CD4-positive, alpha-beta T cell treated with Interleukin-1 beta for 1 hour (primary cell): Measurements from ENCODE around the gene VANGL1.
A peak's percentile ranks its signal among the peaks of the same experiment; 100 is the strongest.

Experiments
- DNase-seq, 2 donors: peaks; one replicate each; pipeline ENCODE4 v3.0.0-alpha.2; 2020 to 2022

The VANGL1 gene

DNA sequence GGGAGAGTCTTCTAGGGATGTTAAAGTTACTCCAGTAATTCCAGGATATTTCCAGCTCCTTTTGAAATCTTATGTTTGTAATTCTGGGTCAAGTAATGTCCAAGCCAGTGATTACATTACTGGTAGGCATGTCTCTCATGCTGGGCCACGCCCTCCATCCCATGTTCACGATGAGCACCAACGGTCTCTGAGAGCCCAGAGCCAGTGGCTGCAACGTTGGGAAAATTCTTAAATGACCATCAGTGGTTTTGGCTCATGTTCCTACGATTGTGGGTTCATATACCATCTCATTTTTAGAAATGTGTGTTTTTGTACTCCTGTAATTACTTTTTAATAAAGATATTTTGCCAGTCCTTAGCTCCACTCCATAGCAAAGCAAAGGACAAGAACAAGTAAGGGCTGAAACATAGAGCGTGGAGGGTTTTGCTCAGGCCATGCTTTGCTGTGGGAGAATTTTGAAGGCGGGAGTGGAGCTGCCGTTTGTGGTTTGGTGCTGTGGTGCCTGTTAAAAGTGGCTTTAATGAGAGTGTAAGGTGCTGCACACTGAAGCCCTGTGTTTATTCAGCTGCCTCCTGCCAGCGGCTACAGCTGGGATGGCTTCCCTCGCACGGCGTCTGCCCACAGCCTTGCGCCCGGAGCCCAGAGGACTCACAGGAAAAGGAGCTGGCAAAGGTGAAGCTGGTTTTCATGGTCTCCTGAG, 28.9 kb downstream of the VANGL1 start:
- no peak for DNase-seq

DNA sequence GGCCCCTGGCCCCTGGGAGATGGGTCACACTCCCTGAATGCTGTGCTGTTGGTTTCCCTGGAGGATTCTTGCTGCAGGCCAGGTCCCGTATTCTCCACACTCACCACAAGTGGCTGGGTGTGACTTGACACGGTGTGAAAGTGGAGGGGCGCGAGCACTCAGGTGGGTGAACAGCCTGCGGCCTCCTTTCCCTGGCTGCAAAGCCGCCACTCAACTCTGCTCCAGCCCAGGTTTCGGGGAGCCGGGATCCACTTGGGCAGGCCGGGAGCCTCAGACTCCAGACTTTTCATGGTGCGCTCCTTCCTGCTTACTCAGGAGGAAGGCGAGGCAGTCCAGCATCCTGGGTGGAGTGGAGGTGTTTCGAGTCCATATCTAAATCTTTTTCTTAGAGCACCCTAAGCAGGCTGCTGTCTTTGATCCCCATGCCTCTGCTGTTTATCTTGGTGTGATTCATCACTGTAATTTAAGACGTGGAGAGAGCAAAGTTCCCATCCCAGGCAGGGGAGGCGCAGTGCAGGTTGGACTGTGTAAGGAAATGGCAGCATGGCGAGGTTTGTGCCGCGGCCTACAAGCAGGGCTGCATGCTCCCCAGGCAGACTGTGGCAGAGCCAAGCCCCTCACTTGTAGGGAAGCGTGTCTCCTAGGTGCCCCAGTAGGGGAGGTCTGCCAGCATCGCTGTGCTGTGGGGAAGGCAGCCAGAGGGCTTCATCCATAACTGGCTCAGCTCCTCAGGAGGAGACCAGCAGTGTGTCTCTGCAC, 29.6 kb downstream of the VANGL1 start:
- DNase-seq, result no peak

DNA sequence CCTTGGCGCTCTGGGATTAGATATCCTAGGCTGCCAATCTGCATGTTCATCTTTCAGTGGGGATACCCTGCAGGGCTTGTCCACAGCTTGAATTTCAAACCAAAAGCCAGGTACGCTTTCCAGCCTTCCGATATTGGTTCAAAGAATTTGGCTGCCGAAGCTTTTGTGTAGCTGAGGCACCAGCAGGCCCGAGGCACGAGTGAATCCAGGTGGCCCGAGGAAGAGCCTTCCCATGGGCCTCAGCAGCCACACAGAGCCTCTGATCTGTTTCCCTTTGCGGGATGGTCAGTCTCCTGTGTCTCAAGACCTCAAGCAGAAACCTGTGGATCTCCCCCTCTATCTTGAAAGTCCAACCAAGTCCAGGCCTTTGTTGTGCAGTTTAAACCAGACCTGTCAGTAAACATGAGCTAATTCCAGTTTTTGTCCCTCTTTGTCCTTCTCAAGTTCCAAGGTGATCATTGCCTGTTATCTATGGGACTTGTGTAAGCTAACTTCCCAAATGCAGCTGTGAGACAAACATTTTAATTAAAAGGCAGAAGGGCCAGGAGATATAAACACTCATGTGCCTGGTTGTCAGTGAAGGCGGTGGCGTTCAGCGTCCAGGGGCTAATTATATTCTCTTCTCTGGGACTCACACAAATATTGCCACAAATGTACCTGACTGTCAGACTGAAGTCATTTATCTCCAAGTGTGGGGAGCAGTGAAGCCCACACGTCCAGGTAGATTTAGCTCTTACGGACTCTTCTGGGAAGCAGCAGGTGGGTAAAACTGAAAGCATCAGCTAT, 30.6 kb downstream of the VANGL1 start:
- DNase-seq, result no peak

DNA sequence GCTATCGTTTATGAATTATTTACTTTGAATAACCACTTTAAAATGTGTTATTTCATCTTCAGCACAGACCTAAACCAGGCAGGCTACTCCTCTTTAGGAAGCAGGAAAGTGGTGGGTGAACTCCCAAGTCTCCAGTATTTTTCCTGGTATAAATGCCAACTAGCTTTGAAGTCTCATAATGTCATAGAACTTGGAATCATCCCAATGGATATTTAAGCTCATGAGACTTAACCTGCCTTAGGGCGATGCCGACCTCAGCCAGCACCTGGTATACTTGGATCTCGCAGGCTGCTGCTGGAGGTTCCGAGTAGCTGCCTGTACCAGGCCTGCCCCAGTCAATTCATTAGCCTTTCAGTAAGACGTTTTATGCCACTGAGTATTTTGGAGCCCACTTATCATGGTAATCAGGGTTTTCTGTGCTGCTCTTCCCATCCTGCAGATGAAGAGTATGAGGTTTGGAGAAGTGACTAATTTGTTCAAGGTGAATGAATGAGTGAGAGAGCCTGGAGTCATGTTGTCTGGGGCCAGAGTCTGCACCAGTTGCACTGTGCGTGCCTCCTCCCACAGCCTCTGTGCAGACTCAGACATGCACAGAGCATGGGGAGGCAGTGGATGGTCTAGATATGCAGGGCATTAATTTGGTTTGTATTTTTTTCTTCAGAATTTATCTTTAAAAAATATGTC, 34.9 kb downstream of the VANGL1 start:
- DNase-seq, result no peak

DNA sequence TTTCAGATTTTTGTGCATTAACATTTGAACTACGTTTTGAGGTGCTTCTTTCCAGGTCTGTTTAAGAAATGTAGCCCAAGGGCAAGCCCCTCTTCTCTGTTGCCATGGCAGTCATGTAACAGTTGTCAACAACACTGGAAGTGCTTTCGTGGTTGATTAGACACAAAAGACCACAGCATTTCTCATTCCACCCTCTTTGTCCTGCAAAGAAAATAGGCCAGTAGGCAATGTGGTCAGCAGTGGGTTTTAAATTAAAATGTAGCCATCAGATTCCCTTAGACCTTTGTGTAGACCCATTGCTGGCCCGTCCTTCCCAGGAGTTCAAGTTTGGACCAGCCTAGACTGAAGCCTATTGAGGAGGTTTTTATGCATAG, 35.4 kb downstream of the VANGL1 start:
- DNase-seq, result no peak

DNA sequence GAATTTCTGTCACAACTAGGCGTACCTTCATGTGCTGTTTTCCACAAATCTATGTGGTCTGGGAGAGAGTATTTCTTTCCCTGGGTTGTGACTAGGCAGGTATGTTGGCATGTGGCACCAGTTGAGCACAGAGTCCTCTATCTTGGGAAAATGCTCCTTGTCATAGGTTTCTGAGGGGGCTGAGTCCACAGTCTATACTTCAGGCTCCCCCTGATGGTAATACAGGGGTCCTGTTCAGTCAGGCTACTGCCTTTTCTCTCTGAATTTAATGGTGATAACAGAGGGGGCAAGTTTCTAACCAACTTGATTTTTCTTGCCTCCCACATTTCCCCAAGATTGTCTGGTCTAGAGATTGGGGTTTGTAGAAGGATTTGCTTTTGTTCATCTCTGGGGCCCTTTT, 35.8 kb downstream of the VANGL1 start:
- no peak for DNase-seq

DNA sequence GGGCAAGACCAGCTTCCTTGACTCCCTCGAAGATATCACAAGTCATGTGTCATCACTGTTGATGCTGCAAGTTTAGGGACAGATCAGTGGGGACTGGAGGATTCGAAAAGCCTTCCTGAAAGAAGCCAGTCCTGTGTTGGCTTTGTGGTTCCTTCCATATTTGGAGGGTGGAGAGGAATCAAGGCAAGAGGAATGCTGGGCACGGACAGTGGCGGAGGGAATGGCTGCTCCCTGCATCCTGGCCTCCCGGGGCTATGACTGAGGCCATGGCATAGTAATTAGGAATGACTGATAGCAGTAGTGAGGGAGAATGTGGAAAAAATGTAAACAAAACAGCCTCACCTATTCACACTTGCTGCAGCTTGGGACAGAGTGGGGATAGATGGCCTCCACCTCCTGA, 36.4 kb downstream of the VANGL1 start:
- no peak for DNase-seq

DNA sequence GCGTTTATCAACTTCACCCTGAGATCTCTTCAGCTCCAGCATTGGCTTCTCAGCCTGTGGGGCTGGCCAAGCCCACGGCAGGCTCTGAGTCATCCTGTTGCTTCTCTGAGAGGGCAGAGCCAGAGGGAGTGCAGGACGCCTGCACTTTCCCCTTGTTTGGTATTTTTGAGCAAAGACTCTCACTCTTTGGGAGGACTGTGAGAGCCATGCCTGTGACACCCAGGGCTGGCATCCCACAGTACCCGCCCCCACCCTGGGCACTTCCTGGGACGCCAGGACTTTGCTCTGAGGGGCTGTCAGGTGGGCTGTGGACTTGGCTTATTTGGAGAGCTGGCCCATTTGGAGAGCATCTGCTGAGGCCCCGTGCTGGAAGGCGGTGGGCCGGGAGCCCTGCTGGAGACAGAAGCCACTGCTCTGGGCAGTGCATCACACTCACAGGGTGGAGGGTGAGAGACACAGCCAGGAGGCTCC, 37.4 kb downstream of the VANGL1 start:
- no peak for DNase-seq

DNA sequence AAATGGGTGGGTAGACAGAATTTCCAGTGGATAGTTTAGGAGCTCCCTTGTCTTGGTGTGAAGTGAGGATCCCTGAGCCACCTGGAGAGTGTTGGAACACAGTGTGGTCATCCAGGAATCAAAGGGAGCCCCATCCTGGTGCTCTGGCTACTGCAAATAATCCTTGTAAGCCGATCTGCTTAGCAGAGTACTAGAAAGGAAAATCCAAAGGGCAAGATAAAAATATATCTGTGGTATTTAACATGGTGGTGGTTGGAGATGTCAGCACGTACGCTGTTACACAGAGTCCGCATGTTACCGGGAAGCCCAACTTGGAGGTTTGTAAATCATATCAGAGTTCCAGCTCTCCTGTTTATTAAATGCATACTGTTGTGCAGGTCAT, 39.0 kb downstream of the VANGL1 start:
- no peak for DNase-seq

DNA sequence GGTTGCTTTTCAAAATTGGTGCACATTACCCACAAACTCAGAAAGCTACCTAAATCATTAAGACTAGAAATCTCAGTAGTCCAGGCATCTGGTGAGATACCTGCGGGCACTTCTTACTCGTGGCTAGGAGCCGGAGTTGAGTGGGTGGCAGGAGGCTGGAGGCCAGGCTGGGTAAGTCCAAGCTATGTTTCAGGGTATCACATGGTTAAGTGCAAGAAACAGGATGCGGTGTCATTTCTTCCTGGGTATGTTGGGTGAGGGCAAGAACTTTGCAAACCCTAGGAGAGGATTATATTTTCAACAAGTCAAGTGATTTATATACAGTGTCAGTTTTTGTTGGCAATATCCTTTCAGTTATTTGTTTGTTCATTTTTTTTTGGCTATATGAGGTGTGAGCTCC, 41.0 kb downstream of the VANGL1 start:
- DNase-seq, result no peak

DNA sequence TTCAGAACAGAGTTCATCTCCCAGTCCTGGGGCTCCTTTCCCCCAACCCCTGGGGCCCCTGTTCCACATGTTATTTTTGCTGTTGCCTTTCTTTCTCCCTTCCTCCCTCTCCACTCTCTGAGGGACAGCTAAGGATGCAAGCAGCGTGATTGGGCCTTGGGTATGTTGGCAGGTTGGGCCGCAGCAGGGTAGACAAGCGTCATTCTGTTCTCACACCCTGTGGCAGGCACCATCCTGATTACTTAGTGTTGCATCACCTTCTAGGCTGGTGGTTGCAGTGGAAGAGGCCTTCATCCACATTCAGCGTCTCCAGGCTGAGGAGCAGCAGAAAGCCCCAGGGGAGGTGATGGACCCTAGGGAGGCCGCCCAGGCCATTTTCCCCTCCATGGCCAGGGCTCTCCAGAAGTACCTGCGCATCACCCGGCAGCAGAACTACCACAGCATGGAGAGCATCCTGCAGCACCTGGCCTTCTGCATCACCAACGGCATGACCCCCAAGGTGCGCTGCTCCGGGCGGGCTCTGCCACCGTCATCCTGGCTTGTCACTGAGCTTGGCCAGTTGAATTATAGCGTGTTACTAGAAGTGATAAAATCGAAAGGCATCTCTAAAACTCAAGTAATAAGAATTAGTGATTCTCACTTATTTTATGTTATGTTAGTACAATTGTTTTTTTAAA, 43.4 kb downstream of the VANGL1 start:
- no peak for DNase-seq

DNA sequence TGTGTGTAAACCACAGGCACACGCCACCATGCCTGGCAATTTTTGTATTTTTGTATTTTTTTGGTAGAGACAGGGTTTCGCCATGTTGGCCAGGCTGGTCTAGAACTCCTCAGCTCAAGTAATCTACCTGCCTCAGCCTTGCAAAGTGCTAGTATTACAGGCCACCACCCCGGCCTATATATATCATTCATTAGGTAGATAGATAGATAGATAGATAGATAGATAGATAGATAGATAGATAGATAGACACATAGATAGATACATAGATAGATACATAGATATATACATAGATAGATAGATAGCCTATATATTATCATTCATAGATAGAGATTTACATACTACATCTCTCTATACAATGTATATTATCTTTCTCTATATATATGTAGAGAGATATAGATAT, 46.0 kb downstream of the VANGL1 start:
- no peak for DNase-seq

DNA sequence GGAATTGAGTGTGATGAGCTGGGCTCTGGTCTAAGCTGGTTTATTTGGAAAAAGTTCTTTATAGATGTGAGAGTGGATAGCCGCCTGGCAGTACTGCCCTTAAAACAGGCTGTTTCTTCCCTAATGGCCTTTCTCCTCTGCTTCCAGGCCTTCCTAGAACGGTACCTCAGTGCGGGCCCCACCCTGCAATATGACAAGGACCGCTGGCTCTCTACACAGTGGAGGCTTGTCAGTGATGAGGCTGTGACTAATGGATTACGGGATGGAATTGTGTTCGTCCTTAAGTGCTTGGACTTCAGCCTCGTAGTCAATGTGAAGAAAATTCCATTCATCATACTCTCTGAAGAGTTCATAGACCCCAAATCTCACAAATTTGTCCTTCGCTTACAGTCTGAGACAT, 49.2 kb downstream of the VANGL1 start:
- no peak for DNase-seq

DNA sequence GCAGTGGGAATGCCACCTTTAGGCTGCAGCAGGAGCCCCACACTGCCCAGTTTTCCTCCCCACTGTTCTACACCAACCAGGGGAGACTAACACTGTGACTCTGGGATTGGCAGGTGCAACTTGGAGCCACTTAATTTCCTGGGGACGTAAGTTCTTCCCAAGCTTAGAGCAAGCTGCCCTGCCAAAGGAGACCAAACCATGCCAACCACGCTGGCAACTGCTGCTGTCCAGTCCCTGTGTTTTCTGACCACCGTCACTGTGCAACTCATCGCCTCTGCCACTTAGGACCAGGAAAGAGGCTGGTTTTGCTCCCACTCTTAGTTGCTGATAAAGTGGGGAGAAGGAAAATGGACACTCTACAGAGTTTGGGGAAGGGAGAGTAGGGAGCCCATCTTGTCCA, 50.5 kb downstream of the VANGL1 start:
- DNase-seq, result no peak

DNA sequence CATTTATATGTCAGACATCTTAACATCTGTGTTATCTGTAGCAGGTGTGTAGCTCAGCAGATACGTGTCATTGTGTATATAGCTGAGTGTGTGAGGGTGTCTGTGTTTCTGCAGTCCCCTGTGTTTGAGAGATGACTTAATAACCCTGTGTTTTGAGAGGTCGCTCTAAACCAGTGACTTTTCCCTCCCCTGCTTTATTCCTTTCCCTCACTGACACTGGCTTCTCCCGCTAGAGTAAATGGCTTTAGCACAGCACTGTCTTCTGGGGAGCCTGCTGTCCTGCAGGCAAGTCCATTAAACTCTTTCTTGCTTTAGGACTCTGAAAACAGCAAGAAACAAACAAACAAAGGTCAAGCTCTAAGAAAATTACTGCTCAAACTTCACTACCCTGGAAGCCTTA, 53.0 kb downstream of the VANGL1 start:
- no peak for DNase-seq

DNA sequence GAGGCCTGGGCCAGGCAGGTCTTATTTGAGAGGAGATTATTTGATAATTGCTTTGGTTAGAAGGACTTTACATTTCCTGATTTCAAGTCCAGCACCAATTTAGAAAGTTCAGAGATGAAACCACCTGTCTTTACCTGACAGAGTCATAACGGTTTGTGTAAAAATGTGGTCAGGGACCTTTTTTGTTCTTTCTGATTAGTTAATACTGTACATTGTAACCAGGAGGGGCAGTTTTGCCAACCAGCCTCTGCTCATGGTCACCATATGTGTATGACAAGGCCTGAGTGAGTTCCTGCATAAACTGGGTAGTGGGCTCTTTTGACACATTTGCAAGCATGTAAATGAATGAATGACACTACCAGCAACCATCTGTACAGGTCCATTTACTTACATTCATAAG, 55.8 kb downstream of the VANGL1 start:
- DNase-seq, result no peak

DNA sequence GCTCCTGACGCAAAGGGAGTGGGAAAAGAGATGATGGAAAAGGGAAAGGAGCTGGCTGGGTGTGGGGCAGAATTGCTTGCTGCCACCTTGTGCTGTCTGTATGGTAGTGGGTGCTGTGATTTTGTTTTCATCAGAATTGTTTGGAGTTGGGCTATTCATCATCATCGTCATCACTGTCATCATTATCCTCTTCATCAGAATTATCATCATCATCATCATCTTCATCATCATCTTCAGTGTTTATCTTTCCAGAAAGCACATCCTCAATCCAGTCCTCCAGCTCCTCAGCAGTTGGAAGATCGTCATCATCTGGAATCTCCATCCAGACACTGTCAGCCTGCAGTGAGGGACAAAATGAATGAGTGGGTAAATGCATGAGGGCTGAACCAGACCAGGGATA, 59.3 kb downstream of the VANGL1 start:
- no peak for DNase-seq

DNA sequence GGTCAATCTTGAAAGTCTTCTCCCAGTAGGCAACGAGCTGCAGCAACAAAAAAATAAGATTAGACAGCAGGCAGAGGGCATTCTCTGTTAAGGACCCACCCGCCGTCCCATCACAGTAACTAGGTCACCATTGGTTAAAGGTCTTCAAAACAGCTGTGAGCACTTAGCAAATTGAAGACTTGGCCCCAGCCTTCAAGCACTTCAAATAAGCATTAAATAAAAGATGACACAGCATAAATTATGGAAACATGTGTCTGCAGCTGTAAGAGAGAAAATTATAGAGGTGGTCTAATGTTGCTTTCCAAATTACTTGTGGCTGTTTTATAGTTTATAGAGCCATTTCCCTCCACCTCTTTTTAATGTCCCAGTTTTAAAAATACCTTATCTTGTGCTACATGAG, 61.2 kb downstream of the VANGL1 start:
- no peak for DNase-seq

DNA sequence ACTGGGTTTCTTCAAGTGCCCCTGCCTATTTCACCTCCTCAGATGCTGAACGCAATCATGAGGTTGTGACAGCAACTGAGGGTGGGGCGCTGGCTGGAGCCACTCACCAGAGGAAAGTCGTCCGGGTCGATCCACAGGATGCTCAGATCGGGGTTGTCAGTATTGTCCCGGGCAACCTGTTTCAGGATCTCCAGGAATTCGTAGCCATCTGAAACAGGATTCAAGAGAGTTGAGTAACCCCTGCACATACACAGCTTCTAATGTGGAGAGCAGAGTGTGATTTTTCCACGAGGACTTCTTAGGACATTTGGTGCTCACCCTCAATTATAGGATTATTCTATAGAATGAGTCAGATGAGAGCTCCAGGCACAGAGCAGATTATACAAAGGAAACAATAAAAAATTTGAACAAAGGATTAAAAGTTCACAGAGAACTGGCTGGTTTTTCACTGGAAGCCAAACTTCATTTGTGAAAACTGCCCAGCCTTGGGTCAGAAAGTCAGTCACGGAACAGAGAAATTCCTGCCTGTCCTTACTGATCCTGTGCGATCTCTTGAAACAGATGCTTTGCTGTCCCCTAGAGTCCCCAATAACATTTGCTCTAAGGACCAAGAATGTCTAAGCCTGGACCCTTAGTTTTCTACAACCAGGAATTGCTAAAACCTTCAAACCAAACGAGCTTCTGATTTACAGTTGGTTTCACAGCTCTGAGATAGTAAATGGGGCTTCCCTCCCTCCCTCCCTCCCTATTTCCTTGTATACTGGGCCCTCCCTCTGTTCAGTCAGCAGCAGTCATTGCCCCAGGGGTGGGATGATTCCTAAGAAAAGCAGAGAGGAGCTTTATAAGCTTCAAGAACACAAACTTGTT, 63.5 kb downstream of the VANGL1 start:
- DNase-seq, result no peak

DNA sequence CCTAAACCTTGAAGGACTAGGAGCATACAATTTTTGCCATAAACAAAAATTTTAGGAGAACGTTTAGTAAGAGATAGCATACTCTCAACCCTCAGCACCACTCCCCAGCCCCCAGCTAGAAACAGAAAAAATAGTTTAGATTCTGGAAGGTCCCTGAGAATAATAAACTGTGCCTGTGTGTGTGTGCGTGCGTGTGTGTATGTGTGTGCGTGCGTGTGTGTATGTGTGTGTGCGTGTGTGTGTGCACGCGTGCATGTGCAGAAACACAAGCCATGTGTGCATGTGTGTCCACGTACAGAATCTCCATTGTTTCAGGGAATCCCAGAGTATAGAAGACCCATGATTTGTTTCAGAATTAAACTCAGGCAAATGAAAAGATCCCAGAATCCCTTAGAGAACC, 64.2 kb downstream of the VANGL1 start:
- DNase-seq, result no peak

DNA sequence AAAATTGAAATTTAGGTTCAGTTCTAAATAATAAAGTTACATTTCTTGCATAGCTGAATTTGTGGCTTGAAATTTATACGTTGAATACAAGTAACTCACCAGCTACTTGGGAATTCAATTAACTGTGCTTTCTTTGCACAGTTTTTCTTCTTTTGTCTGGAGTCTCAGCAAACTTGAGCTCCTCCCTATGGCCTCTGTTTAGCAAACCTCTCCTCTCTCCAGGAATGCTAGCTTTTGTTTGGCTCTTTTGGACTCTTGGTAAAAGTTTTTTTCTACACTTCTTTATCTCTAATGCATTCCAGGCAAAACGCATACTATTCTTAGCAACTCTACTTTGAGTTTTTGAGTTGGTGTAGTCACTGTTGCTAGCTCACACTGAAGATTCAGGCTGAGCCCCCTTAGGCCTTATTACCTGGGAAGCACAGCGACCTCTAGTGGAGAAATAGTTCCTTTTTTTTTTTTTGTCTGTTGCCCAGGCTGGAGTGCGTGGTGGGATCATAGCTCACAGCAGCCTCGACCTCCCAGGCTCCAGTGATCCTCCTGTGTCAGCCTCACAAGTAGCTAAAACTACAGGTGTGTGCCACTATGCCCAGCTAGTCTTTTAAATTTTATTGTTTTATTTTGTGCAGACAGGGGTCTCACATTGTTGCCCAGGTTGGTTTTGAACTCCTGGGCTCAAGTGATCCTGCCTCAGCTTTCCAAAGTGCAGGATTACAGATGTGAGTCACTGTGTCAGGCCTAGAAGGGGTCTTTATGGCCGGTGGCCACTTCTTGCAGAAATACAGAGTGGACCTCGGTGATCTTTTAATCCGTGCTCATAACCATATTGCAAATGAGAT, 65.0 kb downstream of the VANGL1 start:
- peak in 1 of 2 donors; percentile 7 for DNase-seq
